NT2/D1 (cell line): Measurements from ENCODE around the gene RELT.

ENCODE experiments used
- DNase-seq: peaks from one replicate; pipeline ENCODE4 v3.0.0-alpha.2; 2011; ENCODE audit warnings: low read depth, low spot score
- H3K27me3 ChIP-seq: 2 replicates; pipeline ENCODE4 v1.6.0; 2011; ENCODE audit warnings: mild to moderate bottlenecking; ENCODE audit not compliant: insufficient read length, insufficient read depth
- H3K36me3 ChIP-seq: 2 replicates; pipeline ENCODE4 v1.6.1; 2011; ENCODE audit warnings: mild to moderate bottlenecking, low read length, mixed read lengths; ENCODE audit not compliant: insufficient read depth, insufficient read length
- H3K4me1 ChIP-seq: 2 replicates; pipeline ENCODE4 v1.5.1; 2011; ENCODE audit not compliant: insufficient read depth, insufficient read length
- H3K4me3 ChIP-seq: 2 replicates; pipeline ENCODE4 v1.5.1; 2011; ENCODE audit warnings: low read depth; ENCODE audit not compliant: insufficient read length
- H3K9ac ChIP-seq: 2 replicates; pipeline ENCODE4 v1.6.0; 2011; ENCODE audit warnings: low read depth; ENCODE audit not compliant: insufficient read length
- H3K9me3 ChIP-seq: 2 replicates; pipeline ENCODE4 v1.5.1; 2011; ENCODE audit warnings: mild to moderate bottlenecking, low read length; ENCODE audit not compliant: insufficient read depth
- SUZ12 ChIP-seq: IDR thresholded peaks from 2 replicates; pipeline ENCODE4 v1.6.1; 2011; ENCODE audit not compliant: insufficient read length, insufficient read depth; ENCODE audit errors: extremely low read depth
- YY1 ChIP-seq: IDR thresholded peaks from 2 replicates; pipeline ENCODE4 v1.6.1; 2011; ENCODE audit not compliant: insufficient read length, insufficient read depth
- ZNF274 ChIP-seq: IDR thresholded peaks from 2 replicates; pipeline ENCODE4 v1.6.1; 2011; ENCODE audit warnings: mild to moderate bottlenecking, low read depth, low read length

Gene RELT

DNA sequence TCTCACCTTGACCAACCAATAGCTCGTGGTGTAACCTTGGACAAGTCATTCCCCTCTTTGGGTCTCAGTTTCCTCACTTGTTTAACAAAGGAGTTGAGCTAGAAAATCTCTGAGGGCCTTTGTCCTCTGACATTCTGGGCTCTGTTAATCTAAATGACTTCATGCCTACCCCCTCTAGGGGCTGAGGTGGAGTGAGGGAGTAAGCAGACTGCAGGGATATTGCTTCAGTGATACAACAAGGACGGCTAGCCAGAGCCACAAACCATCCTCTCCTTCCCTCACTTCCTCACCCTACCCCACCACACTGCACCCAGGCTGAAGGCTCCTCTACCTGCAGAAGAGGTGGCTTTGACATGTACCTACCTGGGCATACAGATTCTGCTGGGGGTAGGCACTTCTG, 34.8 kb downstream of the RELT start:
- Histone ChIP-seq H3K36me3 (peaks cover 27% of the 10 kb centered on the region), H3K9ac (no peak overlapping the region), H3K9me3 (no peaks in the 10 kb centered on the region), H3K4me3 (no peak overlapping the region), H3K27me3 (no peaks in the 10 kb centered on the region), H3K4me1 (peaks cover 4% of the 10 kb centered on the region)
- no peak for DNase-seq
- TF ChIP-seq ZNF274 = no peak
- TF ChIP-seq YY1 = no peak

DNA sequence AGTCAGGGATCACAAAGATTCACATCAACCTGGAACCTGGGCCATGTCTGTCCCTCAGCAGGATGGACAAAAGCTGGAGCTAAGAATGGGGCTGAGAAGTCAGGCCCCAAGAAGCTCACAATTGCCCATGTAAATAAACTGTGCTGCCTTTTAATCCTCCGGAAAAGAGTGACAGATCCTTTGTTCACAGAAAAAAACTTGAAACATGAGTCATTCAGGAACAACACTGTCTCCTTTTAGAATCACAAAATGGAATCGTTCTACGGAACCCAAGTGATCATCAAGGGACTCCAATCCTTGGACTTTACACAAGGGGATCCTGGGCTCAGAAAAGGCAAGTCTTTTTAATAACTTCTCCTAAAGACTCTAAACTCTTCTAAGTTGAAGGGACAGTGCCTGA, 36.1 kb downstream of the RELT start:
- no peak for TF ChIP-seq SUZ12
- no peak for TF ChIP-seq YY1
- TF ChIP-seq ZNF274 = no peak
- Histone ChIP-seq H3K9ac (no peak overlapping the region), H3K36me3 (peaks cover 18% of the 10 kb centered on the region), H3K4me3 (no peak overlapping the region), H3K4me1 (peaks cover 4% of the 10 kb centered on the region), H3K9me3 (no peaks in the 10 kb centered on the region), H3K27me3 (no peaks in the 10 kb centered on the region)
- DNase-seq = no peak

- no peaks in the 10 kb centered on the region for H3K27me3 ChIP-seq
- TF ChIP-seq YY1 = no peak
- no peak for TF ChIP-seq SUZ12
- no peak for TF ChIP-seq ZNF274
- DNase-seq = no peak
- H3K9me3 ChIP-seq = no peaks in the 10 kb centered on the region
- no peak overlapping the region for H3K4me3 ChIP-seq
- no peak overlapping the region for H3K9ac ChIP-seq
- H3K36me3 ChIP-seq = peaks cover 16% of the 10 kb centered on the region
- H3K4me1 ChIP-seq = peaks cover 4% of the 10 kb centered on the region
Measured at GRCh38 chr11:73413256-73413655, 37.1 kb downstream of the RELT start.

DNA sequence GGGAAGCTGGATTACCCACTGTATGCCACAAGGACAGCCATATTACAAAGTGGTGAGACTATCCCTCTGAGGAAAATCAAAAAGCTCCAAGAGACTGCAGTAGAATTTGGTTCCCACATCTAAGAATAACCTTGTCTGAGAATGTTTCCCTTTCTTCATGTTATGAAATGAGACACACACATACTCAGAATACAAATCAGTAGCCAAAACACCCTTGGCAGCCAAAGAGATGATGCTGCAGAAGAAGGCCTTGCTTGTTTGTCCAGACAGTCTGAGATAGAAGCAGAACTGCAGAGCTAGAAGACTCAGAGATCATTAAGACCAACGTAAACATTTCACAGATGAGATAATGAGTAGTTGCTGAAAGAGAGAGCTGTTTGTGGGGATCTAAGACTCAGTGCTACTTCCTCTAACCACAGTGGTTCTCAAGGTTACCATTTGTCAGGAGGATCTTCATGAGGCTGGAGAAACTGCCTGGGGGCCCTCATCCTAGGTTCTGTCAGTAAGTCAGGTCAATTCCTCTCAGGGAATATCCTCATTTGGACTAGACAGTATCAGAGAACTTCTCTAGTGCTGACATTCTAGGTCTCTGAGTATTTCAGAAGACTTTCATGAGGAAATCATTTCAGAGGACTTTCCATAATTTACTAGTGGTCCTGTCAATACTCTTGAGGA, 38.9 kb downstream of the RELT start:
- Histone ChIP-seq H3K9me3 (no peaks in the 10 kb centered on the region), H3K4me1 (peaks cover 4% of the 10 kb centered on the region), H3K9ac (no peak overlapping the region), H3K36me3 (peaks cover 13% of the 10 kb centered on the region), H3K4me3 (no peak overlapping the region), H3K27me3 (no peaks in the 10 kb centered on the region)
- no peak for DNase-seq
- TF ChIP-seq ZNF274 (no peak), SUZ12 (no peak), YY1 (no peak)

GRCh38 chr11:73415854-73416615, 39.8 kb downstream of the RELT start:
- TF ChIP-seq ZNF274 = no peak
- TF ChIP-seq SUZ12 = no peak
- TF ChIP-seq YY1 = no peak
- Histone ChIP-seq H3K27me3 (no peaks in the 10 kb centered on the region), H3K4me3 (no peak overlapping the region), H3K4me1 (no peaks in the 10 kb centered on the region), H3K9me3 (no peaks in the 10 kb centered on the region), H3K9ac (no peak overlapping the region), H3K36me3 (peaks cover 13% of the 10 kb centered on the region)
- DNase-seq = no peak

- TF ChIP-seq YY1 = no peak
- H3K4me1 ChIP-seq = no peaks in the 10 kb centered on the region
- H3K27me3 ChIP-seq = no peaks in the 10 kb centered on the region
- H3K9me3 ChIP-seq = no peaks in the 10 kb centered on the region
- DNase-seq = no peak
- H3K4me3 ChIP-seq = no peak overlapping the region
- H3K36me3 ChIP-seq = peaks cover 13% of the 10 kb centered on the region
- H3K9ac ChIP-seq = no peak overlapping the region
Measured at GRCh38 chr11:73416786-73417185, 40.6 kb downstream of the RELT start.

GRCh38 chr11:73420136-73420535, 43.9 kb downstream of the RELT start:
- H3K4me3 ChIP-seq = no peak overlapping the region
- peaks cover 13% of the 10 kb centered on the region for H3K36me3 ChIP-seq
- no peaks in the 10 kb centered on the region for H3K27me3 ChIP-seq
- H3K4me1 ChIP-seq = no peaks in the 10 kb centered on the region
- TF ChIP-seq SUZ12 (no peak), ZNF274 (no peak), YY1 (no peak)
- DNase-seq = no peak
- H3K9me3 ChIP-seq = no peaks in the 10 kb centered on the region
- no peak overlapping the region for H3K9ac ChIP-seq
